GM18907 (cell line): ENCODE data around the gene FGD4.

Experiments
- ATAC-seq: cut with Tn5 transposase; IDR thresholded peaks from one replicate; pipeline ENCODE4 v1.9.1; 2021; ENCODE audit warnings: mild to moderate bottlenecking, moderate library complexity; ENCODE audit not compliant: unreplicated experiment

FGD4 gene

DNA sequence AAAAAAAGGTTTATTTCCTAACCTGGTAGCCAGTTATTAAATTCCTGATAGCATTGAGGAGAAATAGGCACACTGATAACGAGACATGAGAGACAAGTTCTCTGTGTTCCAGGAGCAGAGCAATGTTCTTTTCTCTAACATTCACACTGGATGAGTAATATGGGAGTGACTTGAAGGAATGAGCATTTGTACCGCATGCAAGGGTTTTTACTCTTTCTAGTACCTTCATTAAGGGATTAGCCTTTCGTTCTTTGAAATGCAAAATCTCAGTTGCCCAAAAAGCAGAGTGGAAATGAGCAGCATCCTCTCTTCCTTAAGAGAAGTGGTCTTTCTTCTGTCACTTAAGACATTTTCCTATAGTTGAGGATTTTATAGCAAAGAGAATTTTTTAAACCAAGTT is 54.7 kb downstream of the FGD4 start:
- no peak for ATAC-seq

DNA sequence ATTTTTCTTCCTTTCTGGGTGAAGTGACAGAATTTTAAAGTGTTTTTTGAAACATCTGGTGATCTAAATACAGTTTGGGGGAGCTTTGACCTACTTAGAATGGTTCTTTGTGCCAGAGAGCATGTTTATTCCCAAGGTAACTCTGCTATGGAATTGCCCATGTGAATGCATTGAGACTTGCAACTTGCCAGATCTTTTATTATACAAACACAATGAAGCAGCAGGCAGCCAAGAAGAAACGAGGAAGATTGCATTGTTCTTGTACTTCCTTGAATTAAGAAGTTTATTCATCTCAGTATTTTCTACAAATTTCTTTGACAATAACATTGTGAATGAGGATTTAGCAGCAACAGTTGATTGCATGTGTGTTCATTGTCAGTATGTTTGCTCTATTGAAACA is 55.5 kb downstream of the FGD4 start:
- ATAC-seq = no peak

- ATAC-seq = peak; percentile 61
These were observed 56.3 kb downstream of the FGD4 start for GRCh38 chr12:32455607-32456071.

DNA sequence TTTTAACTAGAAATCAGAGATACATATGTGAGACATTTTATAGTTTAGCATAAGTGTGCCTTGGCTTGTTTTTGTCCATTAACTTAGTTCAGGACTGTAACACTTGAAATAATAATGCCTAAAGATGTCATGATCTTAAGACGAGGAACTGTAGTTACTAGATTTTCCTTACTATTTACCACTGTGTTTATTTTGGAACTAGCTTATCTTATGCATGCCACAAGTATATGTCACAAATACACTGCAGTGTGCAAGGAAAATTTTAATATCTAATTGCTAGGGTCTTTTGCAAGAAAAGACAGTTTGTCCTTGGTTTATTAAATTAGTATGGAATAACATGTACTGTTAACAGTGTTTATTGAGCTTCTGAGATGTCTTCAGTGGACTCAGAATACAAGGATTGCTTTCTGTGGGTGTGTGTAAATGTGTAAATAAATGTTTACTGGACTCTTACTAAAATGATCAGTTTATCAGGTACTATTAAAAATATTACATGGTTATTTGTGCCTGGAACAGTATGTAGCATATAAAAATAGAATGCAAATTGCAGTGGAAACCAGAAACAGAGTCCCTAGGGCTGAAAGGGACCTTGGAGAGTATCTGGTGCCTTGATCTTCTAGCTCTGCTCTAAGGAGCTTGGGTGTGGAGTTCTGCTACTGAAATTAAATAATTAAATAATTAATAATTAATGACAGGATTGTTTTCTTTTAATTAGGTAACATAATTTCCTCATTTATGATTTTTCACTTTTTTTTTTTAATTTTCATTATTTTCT is 58.1 kb downstream of the FGD4 start:
- no peak for ATAC-seq

GRCh38 chr12:32460638-32461037 is 61.3 kb downstream of the FGD4 start:
- no peak for ATAC-seq

DNA sequence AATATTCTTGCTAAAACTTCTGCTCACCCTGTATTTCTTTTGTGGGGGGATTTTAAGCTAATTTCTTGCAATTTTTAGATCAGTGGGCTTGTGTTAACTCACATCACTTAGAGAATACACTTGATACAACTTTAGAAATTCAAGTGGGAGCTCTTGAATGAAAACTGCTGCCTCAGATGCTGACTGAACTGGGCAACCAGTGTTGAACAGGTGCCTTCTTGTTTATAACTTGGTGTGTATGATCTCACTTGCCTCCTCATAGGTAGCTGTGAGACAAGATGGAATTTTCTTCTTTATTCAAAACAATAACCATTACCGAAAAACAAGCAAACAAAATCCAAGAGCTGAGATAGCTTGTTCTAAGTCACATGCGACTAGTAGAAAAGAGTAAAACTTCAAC is 63.5 kb downstream of the FGD4 start:
- no peak for ATAC-seq

DNA sequence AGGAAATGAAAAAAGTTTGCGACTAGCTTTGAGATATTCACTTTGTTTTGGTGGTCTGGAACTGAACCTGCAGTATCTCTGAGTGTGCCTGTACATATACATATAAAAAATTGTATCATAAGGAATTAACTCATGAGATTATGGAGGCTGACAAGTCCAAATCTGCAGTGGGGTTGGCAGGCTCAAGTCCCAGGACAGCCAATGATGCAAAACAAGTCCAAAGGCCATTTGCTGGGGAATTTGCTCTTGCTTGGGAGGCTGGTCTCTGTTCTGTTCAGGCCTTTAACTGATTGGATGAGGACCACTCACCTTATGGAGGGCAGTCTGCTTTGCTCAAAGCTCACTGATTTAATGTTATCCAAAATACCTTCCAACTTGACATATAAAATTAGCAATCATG is 66.8 kb downstream of the FGD4 start:
- ATAC-seq = no peak

GRCh38 chr12:32466986-32467711 is 67.8 kb downstream of the FGD4 start:
- no peak for ATAC-seq

DNA sequence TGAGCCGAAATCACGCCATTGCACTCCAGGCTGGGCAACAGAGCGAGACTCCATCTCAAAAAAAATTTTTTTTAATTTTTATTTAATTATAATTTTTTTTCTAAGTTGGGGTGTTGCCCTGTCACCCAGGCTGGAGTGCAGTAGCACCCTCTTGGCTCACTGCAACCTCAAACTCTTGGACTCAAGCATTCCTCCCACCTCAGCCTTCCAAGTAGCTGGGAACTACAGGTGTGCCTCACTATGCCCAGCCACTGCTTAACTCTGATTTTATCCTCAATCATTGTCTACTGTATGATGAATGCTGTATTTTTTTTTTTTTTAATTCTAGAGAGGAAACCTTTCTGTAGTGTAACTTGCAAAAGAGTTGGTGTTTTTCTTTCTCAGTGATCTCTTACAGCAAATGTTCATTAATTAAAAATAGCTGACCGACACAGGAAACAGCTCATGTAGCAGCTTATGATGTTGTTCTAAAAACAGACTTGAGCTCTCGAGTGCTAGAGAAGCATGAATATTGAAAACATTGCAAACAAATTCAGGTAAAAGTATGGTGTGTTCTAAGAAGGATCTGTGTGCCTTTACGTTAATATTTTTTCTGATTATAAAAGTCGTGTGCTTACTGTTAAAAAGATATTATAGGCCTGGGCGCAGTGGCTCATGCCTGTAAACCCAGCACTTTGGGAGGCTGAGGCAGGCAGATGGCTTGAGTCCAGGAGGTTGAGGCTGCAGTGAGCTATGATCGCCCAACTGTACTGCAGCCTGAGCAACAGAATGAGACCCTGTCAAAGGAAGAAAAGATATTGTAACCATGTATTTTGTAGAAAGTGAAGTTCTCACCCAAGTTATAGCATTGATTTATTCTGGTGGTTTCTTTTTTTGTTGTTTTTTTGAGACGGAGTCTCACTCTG is 68.9 kb downstream of the FGD4 start:
- ATAC-seq = no peak

- no peak for ATAC-seq
These were observed 71.6 kb downstream of the FGD4 start for GRCh38 chr12:32470936-32471470.

- ATAC-seq = no peak
These were observed 72.2 kb downstream of the FGD4 start for GRCh38 chr12:32471591-32472001.

DNA sequence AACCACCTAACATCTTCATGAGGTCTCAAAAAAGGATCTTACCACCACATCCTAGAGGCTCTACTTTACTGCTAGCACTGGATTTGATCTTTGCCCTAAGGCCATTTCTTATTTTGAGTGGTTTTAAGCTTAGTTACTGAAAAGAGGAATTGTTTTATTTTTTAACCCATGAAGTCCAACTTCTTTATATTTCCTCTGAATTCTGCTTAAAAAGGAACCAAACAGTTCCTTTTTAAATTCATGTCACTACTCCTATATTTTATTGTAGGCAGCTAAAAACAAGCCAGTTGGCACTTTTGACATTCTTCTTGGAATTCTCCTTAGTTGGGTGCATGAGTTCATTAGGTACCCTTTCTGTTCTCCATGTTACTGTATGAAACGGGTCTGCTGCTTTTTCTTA is 76.4 kb downstream of the FGD4 start:
- no peak for ATAC-seq

GRCh38 chr12:32476446-32476845 is 77.1 kb downstream of the FGD4 start:
- ATAC-seq = no peak

- no peak for ATAC-seq
These were observed 78.4 kb downstream of the FGD4 start for GRCh38 chr12:32477714-32478113.

GRCh38 chr12:32478166-32478565 is 78.8 kb downstream of the FGD4 start:
- no peak for ATAC-seq

DNA sequence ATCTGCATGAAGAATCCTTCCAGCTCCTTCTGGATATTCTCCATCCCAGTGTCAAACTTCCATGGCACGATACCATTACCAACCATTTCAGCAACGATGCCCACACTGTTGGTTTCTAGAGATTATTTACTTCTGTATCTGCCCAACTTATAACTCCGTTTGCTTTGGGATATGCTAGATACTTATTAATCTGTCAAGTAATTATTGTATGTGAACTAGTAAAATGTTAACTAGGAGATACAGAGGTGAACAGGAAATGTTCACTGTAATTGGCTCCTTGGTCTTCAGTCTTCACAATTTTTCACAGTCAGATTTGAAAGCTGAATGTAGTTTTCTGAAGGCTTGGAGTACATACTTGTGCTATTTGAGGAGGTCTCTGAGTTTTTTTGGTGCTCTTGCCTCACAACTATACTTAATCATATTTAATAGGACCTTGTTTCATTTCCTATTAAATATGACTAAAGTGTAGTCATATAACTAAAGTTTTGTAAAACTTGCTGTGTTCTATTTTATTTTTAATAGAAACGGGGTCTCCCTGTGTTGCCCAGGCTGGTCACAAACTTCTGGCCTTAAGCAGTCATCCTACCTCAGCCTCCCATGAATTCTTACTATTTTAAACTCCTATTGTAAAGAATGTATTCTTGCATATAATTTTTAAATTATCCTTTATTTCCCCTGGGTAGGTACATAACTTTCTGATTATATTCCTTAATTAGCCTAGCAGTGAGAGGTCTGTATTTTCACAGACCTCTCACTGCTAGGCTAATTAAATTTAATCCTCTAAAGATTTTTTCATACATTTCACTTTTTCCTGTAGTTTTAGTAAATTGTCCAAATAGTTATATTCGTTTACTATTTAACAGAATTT is 79.7 kb downstream of the FGD4 start:
- peak; percentile 79 for ATAC-seq

DNA sequence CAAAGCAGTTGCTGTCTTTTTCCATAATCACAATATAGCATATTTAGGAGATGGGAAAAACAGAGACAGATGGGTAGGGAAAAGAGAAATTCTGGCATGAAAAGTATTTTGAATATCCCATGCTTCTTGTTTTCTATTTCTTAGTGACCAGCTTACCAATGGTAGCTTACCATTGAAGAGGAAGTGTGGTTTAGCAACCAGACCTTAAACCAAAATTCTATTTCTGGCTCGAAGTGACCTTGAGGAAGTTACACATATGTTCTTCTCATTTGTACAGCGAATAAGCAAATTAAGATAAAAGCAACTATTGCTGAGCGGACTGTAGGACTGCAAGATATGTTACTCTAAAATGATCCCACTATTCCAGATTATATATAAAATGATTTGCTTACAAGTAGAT is 82.9 kb downstream of the FGD4 start:
- ATAC-seq = peak; percentile 74

GRCh38 chr12:32483499-32483898 is 84.1 kb downstream of the FGD4 start:
- no peak for ATAC-seq

GRCh38 chr12:32483993-32484392 is 84.6 kb downstream of the FGD4 start:
- ATAC-seq = no peak

DNA sequence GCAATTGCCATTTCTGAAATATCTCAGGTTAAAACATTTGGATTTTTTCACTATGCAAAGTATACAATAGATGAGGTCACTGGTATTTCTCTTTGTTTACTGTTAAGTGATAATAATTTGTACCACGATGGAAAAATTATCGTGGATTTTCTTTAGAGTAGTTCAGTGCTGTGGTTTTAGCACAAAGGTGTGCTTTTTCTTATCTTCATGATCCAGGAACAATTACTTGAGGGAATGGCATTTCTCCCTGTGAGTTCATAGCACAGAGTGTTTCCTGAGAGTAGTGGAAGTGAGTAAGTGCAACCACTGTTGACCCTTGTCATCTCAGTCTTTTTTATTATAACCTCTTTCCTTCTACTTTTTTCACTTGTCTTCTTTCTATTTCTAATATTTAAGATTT is 86.8 kb downstream of the FGD4 start:
- no peak for ATAC-seq
